ENCODE measurements around the gene SECISBP2L.
"Not testable (repeated sequence)": the region's sequence is repeated elsewhere in the genome, so short reads cannot be mapped to it uniquely, and the experiment has no call there.

The SECISBP2L gene

GRCh38 chr15:48975472-48976419 lies 70.5 kb downstream of the SECISBP2L start:
- DNase-seq (ENCODE audit: extremely low read depth, low read depth) = no peak
- TF ChIP-seq CTCF (IDR thresholded peaks at IDR 0.05; ENCODE audit: low read depth, low read length) = peak; percentile 53

GRCh38 chr15:48974882-48975281 lies 71.4 kb downstream of the SECISBP2L start:
- DNase-seq (ENCODE audit: extremely low read depth, low read depth) = no peak
- no peak for TF ChIP-seq CTCF (IDR thresholded peaks at IDR 0.05; ENCODE audit: low read depth, low read length)

- no peak for DNase-seq (ENCODE audit: extremely low read depth, low read depth)
- TF ChIP-seq CTCF (IDR thresholded peaks at IDR 0.05; ENCODE audit: low read depth, low read length) = no peak
Measured at GRCh38 chr15:48972750-48973503, 73.3 kb downstream of the SECISBP2L start.

GRCh38 chr15:48970926-48971325 lies 75.3 kb downstream of the SECISBP2L start:
- DNase-seq (ENCODE audit: extremely low read depth, low read depth) = not testable (repeated sequence)

GRCh38 chr15:48968066-48968465 lies 78.2 kb downstream of the SECISBP2L start:
- DNase-seq (ENCODE audit: extremely low read depth, low read depth) = no peak
- TF ChIP-seq CTCF (IDR thresholded peaks at IDR 0.05; ENCODE audit: low read depth, low read length) = no peak

- no peak for TF ChIP-seq CTCF (IDR thresholded peaks at IDR 0.05; ENCODE audit: low read depth, low read length)
Measured at GRCh38 chr15:48967336-48967735, 78.9 kb downstream of the SECISBP2L start.

GRCh38 chr15:48966595-48967301 lies 79.5 kb downstream of the SECISBP2L start:
- no peak for DNase-seq (ENCODE audit: extremely low read depth, low read depth)
- no peak for TF ChIP-seq CTCF (IDR thresholded peaks at IDR 0.05; ENCODE audit: low read depth, low read length)

More at GRCh38 chr15:48967336-48967735, 78.9 kb downstream of the SECISBP2L start:
- DNase-seq (ENCODE audit: extremely low read depth, low read depth) = no peak
